WTC11 (cell line): ENCODE results near the gene FSD1. TPM values are rescaled to one million over a fixed set of nuclear protein-coding genes. Genes with fewer than 3 reads are reported as not detected.

Source experiments
- ATAC-seq: fragments of 200-7000 bp; cut with Tn5 transposase; 2 replicates; pipeline ENCODE4 v1.10.0; 2021; ENCODE audit warnings: mild to moderate bottlenecking, moderate library complexity
- CTCF ChIA-PET: fragments of 300-600 bp; sonication (Branson Sonifier 250); formaldehyde crosslinking; loops from one replicate; lab custom pipeline; 2021; ENCODE audit warnings: antibody characterized with exemption; lab: Charles Lee
- POLR2A ChIA-PET: fragments of 350-600 bp; sonication (Branson Sonifier 250); formaldehyde crosslinking; loops from one replicate; lab custom pipeline; 2021; ENCODE audit warnings: antibody characterized with exemption; lab: Charles Lee
- DNase-seq: peaks from one replicate; pipeline ENCODE4 v3.0.0; 2021; ENCODE audit warnings: low spot score
- H3K27ac Mint-ChIP-seq: 2 replicates; pipeline ENCODE4 v1.8.0; 2021; ENCODE audit warnings: mixed read lengths
- H3K27me3 Mint-ChIP-seq: 2 replicates; pipeline ENCODE4 v1.8.0; 2021; ENCODE audit warnings: low read depth, mild to moderate bottlenecking, moderate library complexity, mixed read lengths
- H3K36me3 Mint-ChIP-seq: 2 replicates; pipeline ENCODE4 v1.8.0; 2021; ENCODE audit warnings: mixed read lengths
- H3K4me1 Mint-ChIP-seq: 2 replicates; pipeline ENCODE4 v1.8.0; 2022; ENCODE audit warnings: mixed read lengths
- H3K4me3 Mint-ChIP-seq: 2 replicates; pipeline ENCODE4 v1.8.0; 2021; ENCODE audit warnings: mild to moderate bottlenecking, moderate library complexity, mixed read lengths
- H3K9me3 Mint-ChIP-seq: 2 replicates; pipeline ENCODE4 v1.8.0; 2021; ENCODE audit warnings: mixed read lengths
- CREB1 ChIP-seq: sonication (generic); formaldehyde crosslinking; IDR thresholded peaks from 2 replicates; pipeline ENCODE4 v1.8.0; 2023; ENCODE audit warnings: mild to moderate bottlenecking, missing genetic modification reagents
- CREM ChIP-seq: sonication (generic); formaldehyde crosslinking; IDR thresholded peaks from 2 replicates; pipeline ENCODE4 v1.8.1; 2022; ENCODE audit warnings: mild to moderate bottlenecking, missing genetic modification reagents, moderate library complexity
- EMX1 ChIP-seq: fragments of 250-450 bp; sonication (Bioruptor Pico); IDR thresholded peaks from 2 replicates; pipeline ENCODE4 v1.8.0; 2021; ENCODE audit warnings: mild to moderate bottlenecking
- ESRRA ChIP-seq: sonication (generic); formaldehyde crosslinking; IDR thresholded peaks from 2 replicates; pipeline ENCODE4 v1.8.1; 2022; ENCODE audit warnings: mild to moderate bottlenecking, missing genetic modification reagents, borderline replicate concordance
- FOXP1 ChIP-seq: sonication (generic); formaldehyde crosslinking; IDR thresholded peaks from 2 replicates; pipeline ENCODE4 v1.8.0; 2022; ENCODE audit warnings: missing genetic modification reagents, mild to moderate bottlenecking, moderate library complexity, borderline replicate concordance
- GTF2I ChIP-seq: fragments of 250-450 bp; sonication (Bioruptor Pico); conservative IDR thresholded peaks from 2 replicates; pipeline ENCODE4 v1.4.0; 2021; ENCODE audit warnings: mild to moderate bottlenecking
- JUN ChIP-seq: sonication (generic); formaldehyde crosslinking; IDR thresholded peaks from 2 replicates; pipeline ENCODE4 v1.8.0; 2023; ENCODE audit warnings: mild to moderate bottlenecking, missing genetic modification reagents
- MXD4 ChIP-seq: fragments of 250-450 bp; sonication (Bioruptor Pico); IDR thresholded peaks from 2 replicates; pipeline ENCODE4 v1.8.0; 2021; ENCODE audit warnings: mild to moderate bottlenecking, moderate library complexity, borderline replicate concordance
- PRRX2 ChIP-seq: fragments of 250-450 bp; sonication (Bioruptor Pico); IDR thresholded peaks from 2 replicates; pipeline ENCODE4 v1.8.0; 2021; ENCODE audit warnings: mild to moderate bottlenecking
- RORB ChIP-seq: fragments of 250-450 bp; sonication (Bioruptor Pico); IDR thresholded peaks from 2 replicates; pipeline ENCODE4 v1.9.0; 2021; ENCODE audit warnings: mild to moderate bottlenecking
- TCF7 ChIP-seq: sonication (generic); formaldehyde crosslinking; IDR thresholded peaks from 2 replicates; pipeline ENCODE4 v1.8.0; 2022; ENCODE audit warnings: mild to moderate bottlenecking, low read depth, missing genetic modification reagents, moderate library complexity
- TP53 ChIP-seq: sonication (generic); formaldehyde crosslinking; IDR thresholded peaks from 2 replicates; pipeline ENCODE4 v1.8.1; 2023; ENCODE audit warnings: mild to moderate bottlenecking, missing genetic modification reagents
- ZNF232 ChIP-seq: sonication (generic); formaldehyde crosslinking; IDR thresholded peaks from 2 replicates; pipeline ENCODE4 v1.8.0; 2022; ENCODE audit warnings: mild to moderate bottlenecking, missing genetic modification reagents
- ZNF396 ChIP-seq: fragments of 250-450 bp; sonication (Bioruptor Pico); IDR thresholded peaks from 2 replicates; pipeline ENCODE4 v1.8.0; 2021; ENCODE audit warnings: mild to moderate bottlenecking, moderate library complexity, borderline replicate concordance
- ZNF416 ChIP-seq: fragments of 250-450 bp; sonication (Bioruptor Pico); IDR thresholded peaks from 2 replicates; pipeline ENCODE4 v1.9.0; 2021; ENCODE audit warnings: mild to moderate bottlenecking, inconsistent platforms
- total RNA-seq: library from RNA; stranded (reverse); gene quantifications from 3 replicates; pipeline ENCODE4 v1.2.3, GENCODE V29; 2021
- TF ChIP-seq, protein P1 (sequence below): fragments of 250-450 bp; sonication (Bioruptor Pico); IDR thresholded peaks from 2 replicates; pipeline ENCODE4 v1.9.0; 2021; ENCODE audit warnings: mild to moderate bottlenecking
- TF ChIP-seq, protein P2 (sequence below): sonication (generic); formaldehyde crosslinking; IDR thresholded peaks from 2 replicates; pipeline ENCODE4 v1.8.1; 2023; ENCODE audit warnings: mild to moderate bottlenecking, moderate library complexity, missing genetic modification reagents
- TF ChIP-seq, protein P3 (sequence below): sonication (generic); formaldehyde crosslinking; IDR thresholded peaks from 2 replicates; pipeline ENCODE4 v1.8.1; 2022; ENCODE audit warnings: mild to moderate bottlenecking, moderate library complexity, missing genetic modification reagents
- TF ChIP-seq, protein P4 (sequence below): sonication (generic); formaldehyde crosslinking; IDR thresholded peaks from 2 replicates; pipeline ENCODE4 v1.8.1; 2023; ENCODE audit warnings: mild to moderate bottlenecking, missing genetic modification reagents, moderate library complexity
- TF ChIP-seq, protein P5 (sequence below): sonication (generic); formaldehyde crosslinking; conservative IDR thresholded peaks from 2 replicates; pipeline ENCODE4 v1.8.1; 2023; ENCODE audit warnings: mild to moderate bottlenecking, low read depth, missing genetic modification reagents, moderate library complexity
- TF ChIP-seq, protein P6 (sequence below): sonication (generic); formaldehyde crosslinking; IDR thresholded peaks from 2 replicates; pipeline ENCODE4 v1.8.0; 2023; ENCODE audit warnings: missing genetic modification reagents, mild to moderate bottlenecking, borderline replicate concordance
- TF ChIP-seq, protein P7 (sequence below): sonication (generic); formaldehyde crosslinking; IDR thresholded peaks from 2 replicates; pipeline ENCODE4 v1.8.1; 2022; ENCODE audit warnings: low read depth, mild to moderate bottlenecking, moderate library complexity, missing genetic modification reagents, borderline replicate concordance

FSD1 gene
- total RNA-seq, 1 experiment from 2014 or later = 61.3 TPM

DNA sequence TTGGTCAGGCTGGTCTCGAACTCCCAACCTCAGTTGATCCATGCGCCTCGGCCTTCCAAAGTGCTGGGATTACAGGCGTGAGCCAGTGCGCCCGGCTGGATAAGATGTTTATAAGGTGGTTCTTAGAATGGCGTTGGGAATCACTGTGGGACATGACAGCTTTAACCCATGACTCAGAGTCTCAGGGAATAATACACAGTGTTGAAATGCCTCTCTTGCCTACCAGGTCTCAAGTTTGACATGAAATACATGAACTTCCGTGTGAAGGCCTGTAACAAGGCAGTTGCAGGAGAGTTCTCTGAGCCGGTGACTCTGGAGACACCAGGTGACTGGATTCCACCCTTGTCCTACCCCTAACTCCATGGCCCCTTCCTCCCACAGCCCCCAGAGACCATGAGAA, 12.6 kb downstream of the FSD1 start (continued):
- TF ChIP-seq, protein P1, sequence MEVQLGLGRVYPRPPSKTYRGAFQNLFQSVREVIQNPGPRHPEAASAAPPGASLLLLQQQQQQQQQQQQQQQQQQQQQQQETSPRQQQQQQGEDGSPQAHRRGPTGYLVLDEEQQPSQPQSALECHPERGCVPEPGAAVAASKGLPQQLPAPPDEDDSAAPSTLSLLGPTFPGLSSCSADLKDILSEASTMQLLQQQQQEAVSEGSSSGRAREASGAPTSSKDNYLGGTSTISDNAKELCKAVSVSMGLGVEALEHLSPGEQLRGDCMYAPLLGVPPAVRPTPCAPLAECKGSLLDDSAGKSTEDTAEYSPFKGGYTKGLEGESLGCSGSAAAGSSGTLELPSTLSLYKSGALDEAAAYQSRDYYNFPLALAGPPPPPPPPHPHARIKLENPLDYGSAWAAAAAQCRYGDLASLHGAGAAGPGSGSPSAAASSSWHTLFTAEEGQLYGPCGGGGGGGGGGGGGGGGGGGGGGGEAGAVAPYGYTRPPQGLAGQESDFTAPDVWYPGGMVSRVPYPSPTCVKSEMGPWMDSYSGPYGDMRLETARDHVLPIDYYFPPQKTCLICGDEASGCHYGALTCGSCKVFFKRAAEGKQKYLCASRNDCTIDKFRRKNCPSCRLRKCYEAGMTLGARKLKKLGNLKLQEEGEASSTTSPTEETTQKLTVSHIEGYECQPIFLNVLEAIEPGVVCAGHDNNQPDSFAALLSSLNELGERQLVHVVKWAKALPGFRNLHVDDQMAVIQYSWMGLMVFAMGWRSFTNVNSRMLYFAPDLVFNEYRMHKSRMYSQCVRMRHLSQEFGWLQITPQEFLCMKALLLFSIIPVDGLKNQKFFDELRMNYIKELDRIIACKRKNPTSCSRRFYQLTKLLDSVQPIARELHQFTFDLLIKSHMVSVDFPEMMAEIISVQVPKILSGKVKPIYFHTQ (CRISPR knock-in tag) = no peak
- no peak for TF ChIP-seq ZNF416 (CRISPR knock-in tag)
- TF ChIP-seq ZNF396 = no peak
- no peak for TF ChIP-seq EMX1 (CRISPR knock-in tag)
- TF ChIP-seq, protein P2, sequence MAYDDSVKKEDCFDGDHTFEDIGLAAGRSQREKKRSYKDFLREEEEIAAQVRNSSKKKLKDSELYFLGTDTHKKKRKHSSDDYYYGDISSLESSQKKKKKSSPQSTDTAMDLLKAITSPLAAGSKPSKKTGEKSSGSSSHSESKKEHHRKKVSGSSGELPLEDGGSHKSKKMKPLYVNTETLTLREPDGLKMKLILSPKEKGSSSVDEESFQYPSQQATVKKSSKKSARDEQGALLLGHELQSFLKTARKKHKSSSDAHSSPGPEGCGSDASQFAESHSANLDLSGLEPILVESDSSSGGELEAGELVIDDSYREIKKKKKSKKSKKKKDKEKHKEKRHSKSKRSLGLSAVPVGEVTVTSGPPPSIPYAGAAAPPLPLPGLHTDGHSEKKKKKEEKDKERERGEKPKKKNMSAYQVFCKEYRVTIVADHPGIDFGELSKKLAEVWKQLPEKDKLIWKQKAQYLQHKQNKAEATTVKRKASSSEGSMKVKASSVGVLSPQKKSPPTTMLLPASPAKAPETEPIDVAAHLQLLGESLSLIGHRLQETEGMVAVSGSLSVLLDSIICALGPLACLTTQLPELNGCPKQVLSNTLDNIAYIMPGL (CRISPR knock-in tag) = no peak
- TF ChIP-seq GTF2I (CRISPR knock-in tag) = no peak

DNA sequence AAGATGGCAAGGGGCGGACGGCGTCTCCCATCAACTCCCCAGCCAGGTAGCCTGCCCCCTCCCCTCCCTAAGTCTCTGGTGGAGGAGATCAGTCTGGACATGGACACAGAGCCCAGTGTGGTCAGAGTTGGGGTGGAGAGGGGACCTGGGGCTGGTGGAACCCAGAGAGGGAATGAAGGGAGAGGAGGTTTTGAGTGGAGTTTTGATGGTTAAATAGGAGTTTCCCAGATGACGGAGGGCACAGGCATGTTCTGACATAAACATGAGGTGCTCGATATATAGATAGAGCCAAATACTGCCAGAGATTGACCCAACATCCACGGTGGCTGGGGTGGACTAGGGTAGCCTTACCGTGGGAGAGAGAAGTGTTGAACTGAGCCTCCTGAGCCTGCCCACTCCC, 14.1 kb downstream of the FSD1 start:
- no peak for ATAC-seq
- no peak overlapping the region for H3K27ac Mint-ChIP-seq
- POLR2A ChIA-PET = no interaction called here
- TF ChIP-seq CREB1 (CRISPR knock-in tag) (no peak), FOXP1 (CRISPR knock-in tag) (no peak), JUN (no peak), CREM (CRISPR knock-in tag) (no peak), MXD4 (no peak), ZNF232 (CRISPR knock-in tag) (no peak), TCF7 (CRISPR knock-in tag) (no peak), PRRX2 (CRISPR knock-in tag) (no peak), RORB (CRISPR knock-in tag) (no peak), ESRRA (no peak), TP53 (no peak)
- TF ChIP-seq, protein P3, sequence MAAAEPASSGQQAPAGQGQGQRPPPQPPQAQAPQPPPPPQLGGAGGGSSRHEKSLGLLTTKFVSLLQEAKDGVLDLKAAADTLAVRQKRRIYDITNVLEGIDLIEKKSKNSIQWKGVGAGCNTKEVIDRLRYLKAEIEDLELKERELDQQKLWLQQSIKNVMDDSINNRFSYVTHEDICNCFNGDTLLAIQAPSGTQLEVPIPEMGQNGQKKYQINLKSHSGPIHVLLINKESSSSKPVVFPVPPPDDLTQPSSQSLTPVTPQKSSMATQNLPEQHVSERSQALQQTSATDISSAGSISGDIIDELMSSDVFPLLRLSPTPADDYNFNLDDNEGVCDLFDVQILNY (CRISPR knock-in tag) = no peak
- TF ChIP-seq, protein P4, sequence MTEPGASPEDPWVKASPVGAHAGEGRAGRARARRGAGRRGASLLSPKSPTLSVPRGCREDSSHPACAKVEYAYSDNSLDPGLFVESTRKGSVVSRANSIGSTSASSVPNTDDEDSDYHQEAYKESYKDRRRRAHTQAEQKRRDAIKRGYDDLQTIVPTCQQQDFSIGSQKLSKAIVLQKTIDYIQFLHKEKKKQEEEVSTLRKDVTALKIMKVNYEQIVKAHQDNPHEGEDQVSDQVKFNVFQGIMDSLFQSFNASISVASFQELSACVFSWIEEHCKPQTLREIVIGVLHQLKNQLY = no peak
- TF ChIP-seq, protein P5, sequence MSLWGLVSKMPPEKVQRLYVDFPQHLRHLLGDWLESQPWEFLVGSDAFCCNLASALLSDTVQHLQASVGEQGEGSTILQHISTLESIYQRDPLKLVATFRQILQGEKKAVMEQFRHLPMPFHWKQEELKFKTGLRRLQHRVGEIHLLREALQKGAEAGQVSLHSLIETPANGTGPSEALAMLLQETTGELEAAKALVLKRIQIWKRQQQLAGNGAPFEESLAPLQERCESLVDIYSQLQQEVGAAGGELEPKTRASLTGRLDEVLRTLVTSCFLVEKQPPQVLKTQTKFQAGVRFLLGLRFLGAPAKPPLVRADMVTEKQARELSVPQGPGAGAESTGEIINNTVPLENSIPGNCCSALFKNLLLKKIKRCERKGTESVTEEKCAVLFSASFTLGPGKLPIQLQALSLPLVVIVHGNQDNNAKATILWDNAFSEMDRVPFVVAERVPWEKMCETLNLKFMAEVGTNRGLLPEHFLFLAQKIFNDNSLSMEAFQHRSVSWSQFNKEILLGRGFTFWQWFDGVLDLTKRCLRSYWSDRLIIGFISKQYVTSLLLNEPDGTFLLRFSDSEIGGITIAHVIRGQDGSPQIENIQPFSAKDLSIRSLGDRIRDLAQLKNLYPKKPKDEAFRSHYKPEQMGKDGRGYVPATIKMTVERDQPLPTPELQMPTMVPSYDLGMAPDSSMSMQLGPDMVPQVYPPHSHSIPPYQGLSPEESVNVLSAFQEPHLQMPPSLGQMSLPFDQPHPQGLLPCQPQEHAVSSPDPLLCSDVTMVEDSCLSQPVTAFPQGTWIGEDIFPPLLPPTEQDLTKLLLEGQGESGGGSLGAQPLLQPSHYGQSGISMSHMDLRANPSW (CRISPR knock-in tag) = no peak
- TF ChIP-seq, protein P6, sequence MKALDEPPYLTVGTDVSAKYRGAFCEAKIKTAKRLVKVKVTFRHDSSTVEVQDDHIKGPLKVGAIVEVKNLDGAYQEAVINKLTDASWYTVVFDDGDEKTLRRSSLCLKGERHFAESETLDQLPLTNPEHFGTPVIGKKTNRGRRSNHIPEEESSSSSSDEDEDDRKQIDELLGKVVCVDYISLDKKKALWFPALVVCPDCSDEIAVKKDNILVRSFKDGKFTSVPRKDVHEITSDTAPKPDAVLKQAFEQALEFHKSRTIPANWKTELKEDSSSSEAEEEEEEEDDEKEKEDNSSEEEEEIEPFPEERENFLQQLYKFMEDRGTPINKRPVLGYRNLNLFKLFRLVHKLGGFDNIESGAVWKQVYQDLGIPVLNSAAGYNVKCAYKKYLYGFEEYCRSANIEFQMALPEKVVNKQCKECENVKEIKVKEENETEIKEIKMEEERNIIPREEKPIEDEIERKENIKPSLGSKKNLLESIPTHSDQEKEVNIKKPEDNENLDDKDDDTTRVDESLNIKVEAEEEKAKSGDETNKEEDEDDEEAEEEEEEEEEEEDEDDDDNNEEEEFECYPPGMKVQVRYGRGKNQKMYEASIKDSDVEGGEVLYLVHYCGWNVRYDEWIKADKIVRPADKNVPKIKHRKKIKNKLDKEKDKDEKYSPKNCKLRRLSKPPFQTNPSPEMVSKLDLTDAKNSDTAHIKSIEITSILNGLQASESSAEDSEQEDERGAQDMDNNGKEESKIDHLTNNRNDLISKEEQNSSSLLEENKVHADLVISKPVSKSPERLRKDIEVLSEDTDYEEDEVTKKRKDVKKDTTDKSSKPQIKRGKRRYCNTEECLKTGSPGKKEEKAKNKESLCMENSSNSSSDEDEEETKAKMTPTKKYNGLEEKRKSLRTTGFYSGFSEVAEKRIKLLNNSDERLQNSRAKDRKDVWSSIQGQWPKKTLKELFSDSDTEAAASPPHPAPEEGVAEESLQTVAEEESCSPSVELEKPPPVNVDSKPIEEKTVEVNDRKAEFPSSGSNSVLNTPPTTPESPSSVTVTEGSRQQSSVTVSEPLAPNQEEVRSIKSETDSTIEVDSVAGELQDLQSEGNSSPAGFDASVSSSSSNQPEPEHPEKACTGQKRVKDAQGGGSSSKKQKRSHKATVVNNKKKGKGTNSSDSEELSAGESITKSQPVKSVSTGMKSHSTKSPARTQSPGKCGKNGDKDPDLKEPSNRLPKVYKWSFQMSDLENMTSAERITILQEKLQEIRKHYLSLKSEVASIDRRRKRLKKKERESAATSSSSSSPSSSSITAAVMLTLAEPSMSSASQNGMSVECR = no peak
- TF ChIP-seq, protein P7, sequence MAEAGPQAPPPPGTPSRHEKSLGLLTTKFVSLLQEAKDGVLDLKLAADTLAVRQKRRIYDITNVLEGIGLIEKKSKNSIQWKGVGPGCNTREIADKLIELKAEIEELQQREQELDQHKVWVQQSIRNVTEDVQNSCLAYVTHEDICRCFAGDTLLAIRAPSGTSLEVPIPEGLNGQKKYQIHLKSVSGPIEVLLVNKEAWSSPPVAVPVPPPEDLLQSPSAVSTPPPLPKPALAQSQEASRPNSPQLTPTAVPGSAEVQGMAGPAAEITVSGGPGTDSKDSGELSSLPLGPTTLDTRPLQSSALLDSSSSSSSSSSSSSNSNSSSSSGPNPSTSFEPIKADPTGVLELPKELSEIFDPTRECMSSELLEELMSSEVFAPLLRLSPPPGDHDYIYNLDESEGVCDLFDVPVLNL = no peak
- TF ChIP-seq, all 79 proteins: peak for 0
- CTCF ChIA-PET = interaction anchor here (5.8 kb wide), 1 partner anchor 51 kb away, joined by 35 read pairs; no protein-coding TSS in a partner anchor
- H3K27me3 Mint-ChIP-seq = no peaks in the 10 kb centered on the region; the same call in 1 of the 2 replicates
- peaks cover 32% of the 10 kb centered on the region for H3K9me3 Mint-ChIP-seq
- DNase-seq = no peak
- H3K4me3 Mint-ChIP-seq = no peak overlapping the region
- H3K36me3 Mint-ChIP-seq = peaks cover 51% of the 10 kb centered on the region
- H3K4me1 Mint-ChIP-seq = no peaks in the 10 kb centered on the region
